Mucosa of descending colon (tissue), 3 donors: ENCODE results near the gene CSNK1G1. TPM values are rescaled to one million over a fixed set of nuclear protein-coding genes. Genes with fewer than 3 reads are reported as not detected.

ENCODE experiments used
- ATAC-seq: fragments of 200-7000 bp; cut with Tn5 transposase; one replicate; pipeline ENCODE4 v1.9.1; 2020; ENCODE audit warnings: mild to moderate bottlenecking, moderate library complexity
- DNase-seq, 3 donors: peaks; one replicate each; pipeline ENCODE4 v3.0.0-alpha.2; 2020
- H3K36me3 ChIP-seq: fragments of 200-600 bp; one replicate; pipeline ENCODE4 v1.8.0; 2021; ENCODE audit warnings: low read depth, mild to moderate bottlenecking
- H3K4me1 ChIP-seq: fragments of 200-600 bp; one replicate; pipeline ENCODE4 v1.8.0; 2021; ENCODE audit warnings: low read depth, mild to moderate bottlenecking
- H3K4me3 ChIP-seq: fragments of 200-600 bp; one replicate; pipeline ENCODE4 v1.8.0; 2021; ENCODE audit warnings: mild to moderate bottlenecking
- H3K9me3 ChIP-seq: fragments of 200-600 bp; one replicate; pipeline ENCODE4 v1.8.0; 2021; ENCODE audit warnings: mild to moderate bottlenecking
- CTCF ChIP-seq: fragments of 200-600 bp; IDR thresholded peaks from one replicate; pipeline ENCODE4 v1.8.0; 2022; ENCODE audit warnings: antibody characterized with exemption, mild to moderate bottlenecking
- intact Hi-C, 2 donors: fragments of 100-400 bp; cut with DNase I in 1 of 2; cut with micrococcal nuclease in 1 of 2; formaldehyde crosslinking; loops; one replicate each; pipeline versions ENCODE4 v1.11.0 to v1.11.1; 2022; cut with DNase I, micrococcal nuclease
- total RNA-seq, 3 donors: library from RNA; stranded (reverse); fragmentation: NEBNext Ultra II Directional in 2 of 3; extraction: Animal tissue kit (Norgen Biotek cat#: 25700) in 2 of 3; gene quantifications; one replicate each; pipeline versions ENCODE4 v1.2.1 to v1.2.4, GENCODE V29; 2021 to 2023
- donor health status: DM: no; HTN: no; CAD: no; lungs with moderate emphysema.
- donor health status: DM: no; HTN: no; CAD: no.
- donor health status: DM: no; HTN: yes; CAD: no.

The CSNK1G1 gene
- total RNA-seq, 3 donors from 2014 or later, result 19.1 to 22.3 (median 22.3) TPM

- intact Hi-C loops, result no loop called here
- no peak for TF ChIP-seq CTCF
Observed at GRCh38 chr15:64315216-64315615, 40.8 kb downstream of the CSNK1G1 start.

GRCh38 chr15:64314456-64314855, 41.5 kb downstream of the CSNK1G1 start:
- Histone ChIP-seq H3K9me3 (no peaks in the 10 kb centered on the region), H3K4me1 (no peaks in the 10 kb centered on the region), H3K4me3 (no peak overlapping the region), H3K36me3 (no peaks in the 10 kb centered on the region)
- no peak for TF ChIP-seq CTCF
- ATAC-seq, result no peak
- intact Hi-C loops, result no loop called here
- no peak for DNase-seq

More at GRCh38 chr15:64315216-64315615, 40.8 kb downstream of the CSNK1G1 start:
- H3K4me1 ChIP-seq, result no peaks in the 10 kb centered on the region
- no peaks in the 10 kb centered on the region for H3K36me3 ChIP-seq
- DNase-seq (no peak), ATAC-seq (no peak)
- no peak overlapping the region for H3K4me3 ChIP-seq
- no peaks in the 10 kb centered on the region for H3K9me3 ChIP-seq

GRCh38 chr15:64311566-64311965, 44.4 kb downstream of the CSNK1G1 start:
- no peak for TF ChIP-seq CTCF
- H3K4me3 ChIP-seq, result no peak overlapping the region
- H3K4me1 ChIP-seq, result no peaks in the 10 kb centered on the region
- ATAC-seq (no peak), DNase-seq (no peak)
- intact Hi-C loops, result no loop called here
- H3K36me3 ChIP-seq, result no peaks in the 10 kb centered on the region
- H3K9me3 ChIP-seq, result no peaks in the 10 kb centered on the region

- Histone ChIP-seq H3K4me1 (no peaks in the 10 kb centered on the region), H3K36me3 (no peaks in the 10 kb centered on the region), H3K4me3 (no peak overlapping the region), H3K9me3 (no peaks in the 10 kb centered on the region)
- intact Hi-C loops, result no loop called here
- ATAC-seq (no peak), DNase-seq (no peak)
- TF ChIP-seq CTCF, result no peak
Observed at GRCh38 chr15:64310036-64310435, 45.9 kb downstream of the CSNK1G1 start.

GRCh38 chr15:64305261-64305660, 50.7 kb downstream of the CSNK1G1 start:
- Histone ChIP-seq H3K9me3 (no peaks in the 10 kb centered on the region), H3K4me3 (no peak overlapping the region), H3K4me1 (no peaks in the 10 kb centered on the region), H3K36me3 (no peaks in the 10 kb centered on the region)
- ATAC-seq (no peak), DNase-seq (no peak)
- no peak for TF ChIP-seq CTCF
- intact Hi-C loops, result no loop called here

GRCh38 chr15:64289550-64289949, 66.4 kb downstream of the CSNK1G1 start:
- intact Hi-C loops, result no loop called here

More at GRCh38 chr15:64289550-64289949, 66.4 kb downstream of the CSNK1G1 start:
- H3K4me1 ChIP-seq, result no peaks in the 10 kb centered on the region
- no peaks in the 10 kb centered on the region for H3K36me3 ChIP-seq
- no peak for ATAC-seq
- H3K4me3 ChIP-seq, result no peak overlapping the region
- DNase-seq, result no peak
- no peaks in the 10 kb centered on the region for H3K9me3 ChIP-seq
- TF ChIP-seq CTCF, result no peak
